HG03066 (cell line): ENCODE results near the gene ZMIZ1.

Source experiments
- ATAC-seq: cut with Tn5 transposase; IDR thresholded peaks from one replicate; pipeline ENCODE4 v1.9.1; 2021; ENCODE audit warnings: low read depth; ENCODE audit not compliant: unreplicated experiment

Gene ZMIZ1

GRCh38 chr10:79165070-79165778 is 96.5 kb downstream of the ZMIZ1 start:
- ATAC-seq = no peak

- ATAC-seq = no peak
Observed at GRCh38 chr10:79166312-79166721, 97.6 kb downstream of the ZMIZ1 start.

- ATAC-seq = no peak
Observed at GRCh38 chr10:79166741-79167140, 98.0 kb downstream of the ZMIZ1 start.

- no peak for ATAC-seq
Observed at GRCh38 chr10:79167537-79167936, 98.8 kb downstream of the ZMIZ1 start.

- ATAC-seq = no peak
Observed at GRCh38 chr10:79168210-79168609, 99.4 kb downstream of the ZMIZ1 start.

GRCh38 chr10:79170226-79170752 is 101.5 kb downstream of the ZMIZ1 start:
- no peak for ATAC-seq

GRCh38 chr10:79170993-79171392 is 102.2 kb downstream of the ZMIZ1 start:
- ATAC-seq = no peak

GRCh38 chr10:79171504-79171903 is 102.7 kb downstream of the ZMIZ1 start:
- ATAC-seq = no peak

GRCh38 chr10:79172881-79173280 is 104.1 kb downstream of the ZMIZ1 start:
- ATAC-seq = no peak

- no peak for ATAC-seq
Observed at GRCh38 chr10:79173582-79174262, 105.0 kb downstream of the ZMIZ1 start.

- no peak for ATAC-seq
Observed at GRCh38 chr10:79176052-79176501, 107.3 kb downstream of the ZMIZ1 start.

GRCh38 chr10:79176949-79177602 is 108.3 kb downstream of the ZMIZ1 start:
- no peak for ATAC-seq

GRCh38 chr10:79178070-79178576 is 109.4 kb downstream of the ZMIZ1 start:
- no peak for ATAC-seq

GRCh38 chr10:79178614-79179163 is 109.9 kb downstream of the ZMIZ1 start:
- ATAC-seq = no peak

GRCh38 chr10:79179164-79179956 is 110.6 kb downstream of the ZMIZ1 start:
- ATAC-seq = no peak

- no peak for ATAC-seq
Observed at GRCh38 chr10:79179957-79180309, 111.2 kb downstream of the ZMIZ1 start.

- no peak for ATAC-seq
Observed at GRCh38 chr10:79180414-79181221, 111.9 kb downstream of the ZMIZ1 start.

GRCh38 chr10:79181227-79181626 is 112.5 kb downstream of the ZMIZ1 start:
- ATAC-seq = no peak
